PFSK-1 (cell line): Measurements from ENCODE around the gene LRRC8B.

Experiments
- REST ChIP-seq, 2 experiments: IDR thresholded peaks; 2 replicates each; pipeline versions ENCODE4 v1.6.1 to v1.8.0; 2011 to 2012; ENCODE audit warnings: low read depth in 2 of 2, low read length in 2 of 2, control low read depth in 1 of 2, inconsistent platforms in 1 of 2, mild to moderate bottlenecking in 1 of 2, moderate library complexity in 1 of 2; ENCODE audit not compliant: insufficient read depth in 1 of 2
- SIN3A ChIP-seq: IDR thresholded peaks from 2 replicates; pipeline ENCODE4 v1.6.1; 2012; ENCODE audit warnings: mild to moderate bottlenecking, low read length, moderate library complexity, borderline replicate concordance; ENCODE audit not compliant: insufficient read depth

DNA sequence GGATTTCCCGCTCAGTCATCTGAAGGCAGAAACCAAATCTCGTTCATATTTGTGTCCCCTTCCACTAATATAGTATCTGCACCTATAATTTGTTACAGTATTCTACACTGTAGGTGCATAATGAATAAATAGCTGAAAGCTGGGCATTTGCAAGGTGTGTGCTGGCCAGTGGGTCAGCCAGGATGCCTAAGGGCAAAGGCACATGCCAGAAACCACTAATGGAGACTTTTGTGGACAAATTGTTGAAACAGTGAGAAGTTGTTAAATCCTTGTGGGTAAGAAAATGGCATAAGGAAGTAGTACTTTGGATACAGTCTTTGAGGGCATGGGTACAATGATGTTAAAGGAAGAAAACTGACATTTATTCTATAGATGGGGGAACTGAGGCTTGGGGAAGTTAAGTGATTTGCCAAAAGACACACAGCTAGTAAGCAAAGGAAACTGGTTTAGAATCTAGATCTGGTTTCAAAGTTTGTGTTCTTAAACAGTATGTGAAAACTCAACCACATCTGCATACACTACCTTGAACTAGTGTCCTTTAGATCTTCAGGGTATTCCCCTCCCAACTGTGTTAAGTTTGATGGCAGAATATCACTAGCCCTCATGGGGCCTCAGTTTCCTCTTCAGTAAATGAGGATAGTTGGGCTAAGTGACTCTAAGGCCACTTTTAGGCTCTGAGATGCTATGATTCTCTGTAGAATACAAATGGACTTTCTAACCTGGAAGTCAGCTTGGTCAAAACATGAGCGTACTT, 81.8 kb downstream of the LRRC8B start:
- TF ChIP-seq REST (IDR thresholded peaks at IDR 0.05; ENCODE audit: insufficient read depth in 1 of 2, low read depth in 2 of 2, low read length in 2 of 2) (no peak), SIN3A (no peak)
